Panc1 (cell line): ENCODE results near the gene THADA. TPM values are rescaled to one million over a fixed set of nuclear protein-coding genes. Genes with fewer than 3 reads are reported as not detected.
A peak's percentile ranks its signal among the peaks of the same experiment; 100 is the strongest.

Experiments
- ATAC-seq: fragments of 200-7000 bp; cut with Tn5 transposase; 2 replicates; pipeline ENCODE4 v1.9.1; 2020; ENCODE audit warnings: mild to moderate bottlenecking, moderate library complexity
- BruUV-seq: library from RNA; stranded (reverse); fragments of 400-500 nt; replicated peaks from 2 replicates; lab custom pipeline; 2021; lab: Mats Ljungman, UMichigan
- CTCF ChIA-PET: fragments of 300-600 bp; sonication (Branson Sonifier 250); formaldehyde crosslinking; loops from one replicate; lab custom pipeline; 2022; ENCODE audit warnings: antibody characterized with exemption; lab: Charles Lee
- POLR2A ChIA-PET: fragments of 300-600 bp; sonication (Branson Sonifier 250); formaldehyde crosslinking; loops from one replicate; lab custom pipeline; 2022; ENCODE audit warnings: antibody characterized with exemption; lab: Charles Lee
- DNase-seq: peaks from one replicate; pipeline ENCODE4 v3.0.0-alpha.2; 2010; ENCODE audit warnings: low read depth, low spot score
- H3K27ac ChIP-seq: 2 replicates; pipeline ENCODE4 v1.5.1; 2011; ENCODE audit warnings: mild to moderate bottlenecking, low read length, inconsistent platforms
- H3K27me3 ChIP-seq: fragments of 200-500 bp; sonication (Bioruptor generic); 2 replicates; pipeline ENCODE4 v1.6.0; 2014; ENCODE audit warnings: low read length, inconsistent platforms; ENCODE audit not compliant: control insufficient read depth, insufficient read depth
- H3K36me3 ChIP-seq: fragments of 200-500 bp; sonication (Bioruptor generic); 2 replicates; pipeline ENCODE4 v1.5.1; 2014; ENCODE audit warnings: inconsistent platforms, mild to moderate bottlenecking, low read length, moderate library complexity; ENCODE audit not compliant: control insufficient read depth, insufficient read depth
- H3K4me1 ChIP-seq: 2 replicates; pipeline ENCODE4 v1.5.1; 2011; ENCODE audit warnings: inconsistent platforms, mild to moderate bottlenecking, low read length, moderate library complexity; ENCODE audit not compliant: control insufficient read depth, insufficient read depth
- H3K4me3 ChIP-seq, 2 experiments: 2 replicates each; pipeline ENCODE4 v1.5.1; 2011 to 2012; ENCODE audit warnings: low read depth in 2 of 2, low read length in 2 of 2, mild to moderate bottlenecking in 2 of 2, inconsistent platforms in 1 of 2, moderate library complexity in 1 of 2
- H3K9me3 ChIP-seq: fragments of 200-500 bp; sonication (Bioruptor generic); 2 replicates; pipeline ENCODE4 v1.5.1; 2014; ENCODE audit warnings: low read depth, mild to moderate bottlenecking, inconsistent platforms, low read length, moderate library complexity; ENCODE audit not compliant: control insufficient read depth, insufficient read depth
- POLR2AphosphoS5 ChIP-seq: IDR thresholded peaks from 2 replicates; pipeline ENCODE4 v1.6.1; 2012; ENCODE audit warnings: mild to moderate bottlenecking, low read depth, low read length, moderate library complexity
- SIN3A ChIP-seq: IDR thresholded peaks from 2 replicates; pipeline ENCODE4 v1.6.1; 2012; ENCODE audit warnings: low read depth, mild to moderate bottlenecking, low read length, moderate library complexity, borderline replicate concordance; ENCODE audit not compliant: insufficient read depth
- in situ Hi-C: cut with HindIII; loops from 2 replicates; pipeline ENCODE4 v1.10.0; 2016; ENCODE audit warnings: low sequenced_read_pairs, low pct_unique_long_range_greater_than_20kb
- intact Hi-C: fragments of 100-400 bp; cut with micrococcal nuclease; formaldehyde crosslinking; loops from one replicate; pipeline ENCODE4 v1.10.0; 2022; ENCODE audit not compliant: unreplicated experiment
- total RNA-seq: library from RNA; stranded (reverse); gene quantifications from one replicate; pipeline ENCODE4 v1.2.1, GENCODE V29; 2021; ENCODE audit not compliant: unreplicated experiment

THADA gene
- total RNA-seq, 1 experiment from 2014 or later = 37.2 TPM

GRCh38 chr2:43180897-43181296 lies 414.9 kb downstream of the THADA start:
- in situ Hi-C loops (no loop called here), intact Hi-C loops (no loop called here)
- no peaks in the 10 kb centered on the region for H3K9me3 ChIP-seq
- POLR2A ChIA-PET = no interaction called here
- no peak for TF ChIP-seq SIN3A
- no peak for TF ChIP-seq POLR2AphosphoS5
- H3K27me3 ChIP-seq = no peaks in the 10 kb centered on the region
- CTCF ChIA-PET = no interaction called here
- H3K4me3 ChIP-seq = no peak overlapping the region
- no peak for ATAC-seq
- BruUV-seq = no TSS peak
- H3K36me3 ChIP-seq = no peaks in the 10 kb centered on the region
- H3K4me1 ChIP-seq = peaks cover 20% of the 10 kb centered on the region
- peak overlapping the region; percentile 46; the same call in 1 of the 2 replicates for H3K27ac ChIP-seq
- DNase-seq = no peak

Other genes starting within 250 kb of the THADA start
- 15.0 TPM for gene PLEKHH2, start 41.2 kb upstream of the THADA start, total RNA-seq
- 0.54 TPM for gene C1GALT1C1L, start 80.4 kb upstream of the THADA start, total RNA-seq
- gene DYNC2LI1, start 178.0 kb upstream of the THADA start, total RNA-seq = 8.5 TPM
- 0.05 TPM for gene ABCG5, start 242.8 kb upstream of the THADA start, total RNA-seq
- 0.03 TPM for gene ABCG8, start 242.9 kb upstream of the THADA start, total RNA-seq